ENCODE data around the gene CYB5D1. TPM values are rescaled to one million over a fixed set of nuclear protein-coding genes. Genes with fewer than 3 reads are reported as not detected.
"Not testable (repeated sequence)": the region's sequence is repeated elsewhere in the genome, so short reads cannot be mapped to it uniquely, and the experiment has no call there.

CYB5D1 gene
- total and polyA plus RNA-seq, 2 experiments from 2014 or later, result 12.2 to 14.1 TPM

DNA sequence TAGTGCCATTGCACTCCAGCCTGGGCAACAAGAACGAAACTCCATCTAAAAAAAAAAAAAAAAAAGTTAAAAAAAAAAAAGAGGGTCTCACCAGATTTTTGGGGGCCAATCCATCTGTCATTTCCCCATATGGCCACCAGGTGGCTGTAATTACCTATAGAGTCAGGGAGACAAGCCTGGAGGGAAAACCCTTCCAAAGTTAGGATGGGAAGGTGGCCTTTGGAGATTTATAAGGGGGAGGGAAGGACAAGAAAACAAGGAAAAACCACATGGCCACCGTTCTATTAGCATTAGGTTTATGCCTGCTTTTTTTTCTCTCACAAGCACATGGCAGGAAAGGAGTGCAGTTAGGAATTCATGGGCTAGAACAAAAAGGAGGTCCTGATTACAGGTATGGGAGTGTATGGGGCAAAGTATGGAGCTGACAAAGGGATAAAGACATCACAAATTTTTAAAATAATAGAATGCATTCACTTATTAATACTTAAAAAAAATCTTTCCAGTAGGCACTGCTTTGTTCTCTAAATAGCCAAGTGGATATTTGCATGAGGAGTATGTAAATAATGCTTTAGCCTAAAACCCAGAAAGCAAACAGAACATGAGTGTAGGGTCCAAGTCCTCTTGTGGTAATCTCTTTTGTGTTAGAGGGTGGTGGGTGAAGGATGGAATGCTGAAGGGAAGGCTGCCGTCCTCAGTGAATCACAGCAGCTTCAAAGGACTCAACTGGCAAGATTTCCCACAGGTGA is 5.1 kb downstream of the CYB5D1 start:
- Histone ChIP-seq H3K27ac (peak overlapping the region; percentile 49), H3K79me2 (peaks cover 47% of the 10 kb centered on the region), H3K4me2 (peak overlapping the region; percentile 49), H2AFZ (no peak overlapping the region), H3K36me3 (replicated peaks; ENCODE audit: insufficient read depth, low read depth) (no peaks in the 10 kb centered on the region), H4K20me1 (ENCODE audit: insufficient read depth, poor library complexity, severe bottlenecking) (no peaks in the 10 kb centered on the region), H3K27me3 (no peaks in the 10 kb centered on the region), H3K4me1 (ENCODE audit: insufficient read depth) (peaks cover 15% of the 10 kb centered on the region), H3K4me3 (no peak overlapping the region), H3K9me3 (ENCODE audit: low read depth) (no peaks in the 10 kb centered on the region), H3K9me2 (replicated peaks; ENCODE audit: insufficient read depth) (no peaks in the 10 kb centered on the region)
- TF ChIP-seq, protein P1, sequence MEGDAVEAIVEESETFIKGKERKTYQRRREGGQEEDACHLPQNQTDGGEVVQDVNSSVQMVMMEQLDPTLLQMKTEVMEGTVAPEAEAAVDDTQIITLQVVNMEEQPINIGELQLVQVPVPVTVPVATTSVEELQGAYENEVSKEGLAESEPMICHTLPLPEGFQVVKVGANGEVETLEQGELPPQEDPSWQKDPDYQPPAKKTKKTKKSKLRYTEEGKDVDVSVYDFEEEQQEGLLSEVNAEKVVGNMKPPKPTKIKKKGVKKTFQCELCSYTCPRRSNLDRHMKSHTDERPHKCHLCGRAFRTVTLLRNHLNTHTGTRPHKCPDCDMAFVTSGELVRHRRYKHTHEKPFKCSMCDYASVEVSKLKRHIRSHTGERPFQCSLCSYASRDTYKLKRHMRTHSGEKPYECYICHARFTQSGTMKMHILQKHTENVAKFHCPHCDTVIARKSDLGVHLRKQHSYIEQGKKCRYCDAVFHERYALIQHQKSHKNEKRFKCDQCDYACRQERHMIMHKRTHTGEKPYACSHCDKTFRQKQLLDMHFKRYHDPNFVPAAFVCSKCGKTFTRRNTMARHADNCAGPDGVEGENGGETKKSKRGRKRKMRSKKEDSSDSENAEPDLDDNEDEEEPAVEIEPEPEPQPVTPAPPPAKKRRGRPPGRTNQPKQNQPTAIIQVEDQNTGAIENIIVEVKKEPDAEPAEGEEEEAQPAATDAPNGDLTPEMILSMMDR (IDR thresholded peaks at IDR 0.05; ENCODE audit: poor library complexity), result peak; percentile 71
- no peak for TF ChIP-seq EZH2phosphoT487 (IDR thresholded peaks at IDR 0.05; ENCODE audit: low read depth, severe bottlenecking, unreplicated experiment)
- DNase-seq (ENCODE audit: low spot score), result peak; percentile 75
- WGBS (ENCODE audit: low lambda C conversion rate, missing lambda C conversion rate), result 26% methylated on average over 3 of the region's 3 CpGs

DNA sequence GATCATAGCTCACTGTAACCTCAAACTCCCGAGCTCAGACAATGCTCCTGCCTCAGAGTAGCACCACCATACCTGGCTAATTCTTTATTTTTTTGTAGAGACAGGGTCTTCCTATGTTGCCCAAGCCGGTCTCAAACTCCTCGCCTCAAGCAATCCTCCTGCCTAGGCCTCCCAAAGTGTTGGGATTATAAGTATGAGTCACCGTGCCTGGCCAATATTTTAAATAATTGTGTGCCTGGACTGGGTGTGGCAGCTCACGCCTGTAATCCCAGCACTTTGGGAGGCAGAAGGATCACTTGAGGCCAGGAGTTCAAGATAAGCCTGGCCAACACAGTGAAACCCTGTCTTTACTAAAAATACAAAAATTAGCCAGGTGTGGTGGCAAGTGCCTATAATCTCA is 6.6 kb downstream of the CYB5D1 start:
- not testable (repeated sequence) for H3K36me3 ChIP-seq (replicated peaks; ENCODE audit: insufficient read depth, low read depth); DNase-seq (ENCODE audit: low spot score); H3K4me3 ChIP-seq; H3K9me3 ChIP-seq (ENCODE audit: low read depth); H4K20me1 ChIP-seq (ENCODE audit: insufficient read depth, poor library complexity, severe bottlenecking); H3K4me2 ChIP-seq; H3K27me3 ChIP-seq; H2AFZ ChIP-seq; H3K4me1 ChIP-seq (ENCODE audit: insufficient read depth); H3K9me2 ChIP-seq (replicated peaks; ENCODE audit: insufficient read depth)
- peaks cover 43% of the 10 kb centered on the region for H3K79me2 ChIP-seq
- WGBS (ENCODE audit: low lambda C conversion rate, missing lambda C conversion rate), result 65% methylated on average over 5 of the region's 5 CpGs
- H3K27ac ChIP-seq, result peak overlapping the region; percentile 49

DNA sequence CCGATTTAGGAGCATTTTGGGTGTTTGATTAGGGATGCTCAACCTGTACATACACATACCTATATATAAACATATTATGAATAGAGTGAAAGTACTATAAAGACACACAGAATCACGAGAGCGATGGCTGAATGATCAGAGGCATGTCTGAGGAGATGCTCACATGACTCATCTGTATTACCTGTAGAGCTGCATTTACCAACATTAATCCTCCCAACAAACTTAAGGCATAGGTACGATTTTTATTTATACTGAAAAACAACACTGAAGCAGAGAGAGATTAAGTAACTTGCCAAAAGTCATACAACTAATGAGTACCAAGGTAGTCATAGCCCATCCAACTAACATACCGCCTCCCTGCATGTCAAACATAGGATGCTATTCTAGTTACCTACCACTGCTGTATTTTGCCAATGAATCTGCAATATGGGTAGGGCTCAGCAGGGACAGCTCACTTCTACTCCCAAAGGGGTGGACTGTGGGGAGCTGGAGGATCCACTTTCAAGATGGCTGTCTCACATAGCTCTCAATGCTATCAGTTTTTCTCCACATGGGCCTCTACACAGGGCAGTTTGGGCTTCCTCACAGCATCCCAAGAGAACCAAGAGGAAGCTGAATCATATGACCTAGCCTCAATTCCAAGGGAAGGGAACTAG is 7.3 kb downstream of the CYB5D1 start:
- no peaks in the 10 kb centered on the region for H3K9me2 ChIP-seq (replicated peaks; ENCODE audit: insufficient read depth)
- H3K4me1 ChIP-seq (ENCODE audit: insufficient read depth), result peaks cover 5% of the 10 kb centered on the region
- no peak overlapping the region for H3K4me3 ChIP-seq
- no peaks in the 10 kb centered on the region for H4K20me1 ChIP-seq (ENCODE audit: insufficient read depth, poor library complexity, severe bottlenecking)
- no peaks in the 10 kb centered on the region for H3K36me3 ChIP-seq (replicated peaks; ENCODE audit: insufficient read depth, low read depth)
- no peaks in the 10 kb centered on the region for H3K27me3 ChIP-seq
- no peaks in the 10 kb centered on the region for H3K9me3 ChIP-seq (ENCODE audit: low read depth)
- TF ChIP-seq EZH2 (IDR thresholded peaks at IDR 0.05; ENCODE audit: borderline replicate concordance) (no peak), EZH2phosphoT487 (IDR thresholded peaks at IDR 0.05; ENCODE audit: low read depth, severe bottlenecking, unreplicated experiment) (no peak)
- TF ChIP-seq, protein P1 (IDR thresholded peaks at IDR 0.05; ENCODE audit: poor library complexity), result no peak
- no peak overlapping the region for H3K4me2 ChIP-seq
- DNase-seq (ENCODE audit: low spot score), result no peak
- no peak overlapping the region for H2AFZ ChIP-seq
- no peak overlapping the region for H3K27ac ChIP-seq
- whole genome bisulfite sequencing (ENCODE audit: low lambda C conversion rate, missing lambda C conversion rate), result 95% methylated on average over 5 of the region's 5 CpGs
- peaks cover 42% of the 10 kb centered on the region for H3K79me2 ChIP-seq

DNA sequence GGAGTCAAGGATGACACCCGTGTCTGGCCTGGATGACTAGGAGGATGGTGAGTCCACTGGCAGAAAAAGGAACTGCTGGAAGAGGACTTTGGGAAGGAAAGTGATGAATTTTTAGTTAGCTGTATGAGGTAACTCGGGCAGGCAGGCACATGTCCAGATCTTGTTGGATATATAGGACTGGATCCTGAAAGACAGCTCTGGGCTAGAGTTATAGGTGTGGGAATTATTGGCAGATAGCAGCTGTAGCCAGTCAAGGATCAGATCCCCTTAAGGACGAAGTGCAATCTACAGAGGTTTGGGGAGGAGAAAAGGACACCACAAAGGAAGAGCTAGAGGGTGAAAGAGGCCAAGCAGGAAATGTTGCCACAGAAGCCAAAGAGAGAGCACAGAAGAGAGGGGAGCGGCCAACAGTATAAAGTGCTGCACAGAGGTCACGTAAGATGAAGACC is 10.1 kb downstream of the CYB5D1 start:
- no peaks in the 10 kb centered on the region for H3K9me2 ChIP-seq (replicated peaks; ENCODE audit: insufficient read depth)
- no peaks in the 10 kb centered on the region for H4K20me1 ChIP-seq (ENCODE audit: insufficient read depth, poor library complexity, severe bottlenecking)
- no peaks in the 10 kb centered on the region for H3K36me3 ChIP-seq (replicated peaks; ENCODE audit: insufficient read depth, low read depth)
- H3K4me1 ChIP-seq (ENCODE audit: insufficient read depth), result peaks cover 3% of the 10 kb centered on the region
- H3K79me2 ChIP-seq, result peaks cover 25% of the 10 kb centered on the region
- no peak overlapping the region for H3K4me3 ChIP-seq
- DNase-seq (ENCODE audit: low spot score), result no peak
- H3K27me3 ChIP-seq, result no peaks in the 10 kb centered on the region
- no peak overlapping the region for H2AFZ ChIP-seq
- H3K27ac ChIP-seq, result no peak overlapping the region
- H3K9me3 ChIP-seq (ENCODE audit: low read depth), result no peaks in the 10 kb centered on the region
- WGBS (ENCODE audit: low lambda C conversion rate, missing lambda C conversion rate), result 88% methylated on average over 5 of the region's 5 CpGs
- no peak for TF ChIP-seq EZH2phosphoT487 (IDR thresholded peaks at IDR 0.05; ENCODE audit: low read depth, severe bottlenecking, unreplicated experiment)
- TF ChIP-seq EZH2 (IDR thresholded peaks at IDR 0.05; ENCODE audit: borderline replicate concordance), result no peak
- TF ChIP-seq, protein P1 (IDR thresholded peaks at IDR 0.05; ENCODE audit: poor library complexity), result no peak
- no peak overlapping the region for H3K4me2 ChIP-seq
